NAMALWA (cell line): ENCODE measurements around the gene ANXA8.
A peak's percentile ranks its signal among the peaks of the same experiment; 100 is the strongest.

Experiments used
- DNase-seq: peaks from one replicate; pipeline ENCODE4 v3.0.0-alpha.2; 2015; ENCODE audit warnings: low spot score

Gene ANXA8

GRCh38 chr10:47447209-47447608 lies 36.7 kb downstream of the ANXA8 start:
- DNase-seq: no peak

GRCh38 chr10:47445720-47446119 lies 38.2 kb downstream of the ANXA8 start:
- no peak for DNase-seq

- DNase-seq: no peak
Observed at GRCh38 chr10:47444047-47444446, 39.9 kb downstream of the ANXA8 start.

- DNase-seq: no peak
Observed at GRCh38 chr10:47443145-47443544, 40.8 kb downstream of the ANXA8 start.

DNA sequence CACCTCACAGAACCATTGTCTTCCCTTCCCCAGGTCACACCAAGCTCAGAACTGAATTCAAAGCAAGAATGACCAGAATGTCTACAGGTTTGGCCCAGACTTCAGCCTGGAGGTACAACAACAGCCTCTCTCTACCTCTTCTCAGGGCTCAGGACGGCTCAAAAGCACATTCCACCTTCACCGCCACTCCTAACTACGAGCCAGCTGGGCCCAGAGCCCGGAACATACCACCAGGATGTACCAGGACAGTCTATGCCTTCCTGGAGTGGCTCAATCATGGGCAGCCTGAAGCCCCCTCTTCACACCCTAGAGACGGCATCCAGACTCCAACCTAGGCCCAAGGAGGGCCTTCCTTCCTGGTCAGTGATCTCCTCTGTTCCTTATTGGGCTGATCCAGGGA lies 41.6 kb downstream of the ANXA8 start:
- no peak for DNase-seq

- DNase-seq: no peak
Observed at GRCh38 chr10:47441938-47442337, 42.0 kb downstream of the ANXA8 start.

GRCh38 chr10:47440207-47440606 lies 43.7 kb downstream of the ANXA8 start:
- no peak for DNase-seq

- DNase-seq: peak; percentile 63
Observed at GRCh38 chr10:47438857-47439474, 44.9 kb downstream of the ANXA8 start.

- DNase-seq: no peak
Observed at GRCh38 chr10:47435081-47435480, 48.8 kb downstream of the ANXA8 start.

- no peak for DNase-seq
Observed at GRCh38 chr10:47425813-47426419, 58.0 kb downstream of the ANXA8 start.

DNA sequence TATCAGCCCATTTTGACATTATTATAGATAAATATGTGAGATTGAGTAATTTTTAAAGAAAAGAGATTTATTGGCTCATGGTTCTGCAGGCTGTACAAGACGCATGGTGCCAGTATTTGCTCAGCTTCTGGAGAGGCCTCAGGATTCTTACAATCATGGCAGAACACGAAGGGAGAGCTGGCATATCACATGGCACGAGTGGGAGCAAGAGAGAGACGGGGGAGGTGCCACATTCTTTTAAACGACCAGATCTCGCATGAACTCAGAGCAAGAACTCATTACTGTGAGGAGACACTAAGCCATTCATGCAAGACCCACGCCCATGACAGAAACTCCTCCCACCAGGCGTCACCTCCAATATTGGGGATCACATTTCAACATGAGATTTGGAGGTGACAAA lies 59.7 kb downstream of the ANXA8 start:
- DNase-seq: no peak

DNA sequence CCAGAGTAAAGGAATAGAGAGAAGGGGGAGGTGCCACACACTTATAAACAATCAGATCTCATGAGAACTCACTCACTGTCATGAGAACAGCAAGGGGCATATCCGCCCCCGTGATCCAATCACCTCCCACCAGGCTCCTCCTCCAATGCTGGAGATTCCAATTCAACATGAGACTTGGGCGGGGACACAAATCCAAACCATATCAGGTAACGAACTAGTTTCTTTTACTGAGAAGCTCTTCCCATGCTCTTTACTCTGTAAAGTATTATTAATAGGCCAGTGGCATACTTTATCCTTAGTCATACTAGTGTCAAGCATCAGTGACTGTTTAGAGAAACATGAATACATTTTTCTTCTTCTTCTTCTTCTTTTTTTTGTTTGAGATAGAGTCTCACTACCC lies 60.4 kb downstream of the ANXA8 start:
- DNase-seq: no peak

GRCh38 chr10:47421057-47421952 lies 62.6 kb downstream of the ANXA8 start:
- DNase-seq: no peak

GRCh38 chr10:47420305-47421056 lies 63.4 kb downstream of the ANXA8 start:
- DNase-seq: no peak

- DNase-seq: no peak
Observed at GRCh38 chr10:47419421-47419820, 64.5 kb downstream of the ANXA8 start.

- DNase-seq: no peak
Observed at GRCh38 chr10:47418966-47419365, 64.9 kb downstream of the ANXA8 start.

DNA sequence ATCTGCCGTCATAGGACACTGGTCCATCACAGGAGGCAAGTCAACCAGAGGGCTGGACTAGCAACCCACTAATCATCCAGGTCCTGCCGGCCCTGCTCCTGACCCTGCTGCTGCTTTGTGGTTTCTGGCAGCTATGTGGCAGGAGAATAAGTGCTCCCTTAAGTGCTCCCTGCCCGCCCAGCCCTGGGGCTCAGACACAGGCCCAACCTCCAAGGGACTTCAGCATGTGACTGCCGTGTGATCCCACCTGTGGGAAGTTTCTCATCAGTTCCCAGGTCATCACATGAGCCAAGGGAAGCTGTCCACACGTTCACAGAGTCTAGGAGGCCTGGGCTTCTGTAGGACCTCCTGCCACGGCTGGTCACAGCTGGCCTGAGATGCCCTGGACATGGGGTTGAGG lies 65.6 kb downstream of the ANXA8 start:
- no peak for DNase-seq
